ENCODE data around the gene SLC8B1. TPM values are rescaled to one million over a fixed set of nuclear protein-coding genes. Genes with fewer than 3 reads are reported as not detected.

The SLC8B1 gene
- total and polyA plus RNA-seq, 2 donors (not counting 1 experiment from before 2014, with no cell fraction given): 16.7 to 16.8 TPM

GRCh38 chr12:113250045-113250444 lies 84.9 kb downstream of the SLC8B1 start:
- Histone ChIP-seq H3K27ac (ENCODE audit: insufficient read depth, low read length) (no peak overlapping the region), H2AFZ (ENCODE audit: low read length) (no peak overlapping the region), H3K9ac (ENCODE audit: insufficient read depth, low read length) (no peak overlapping the region), H3K9me3 (ENCODE audit: control insufficient read depth, insufficient read depth, low read depth, low read length) (no peaks in the 10 kb centered on the region), H3K4me2 (ENCODE audit: extremely low read depth, insufficient read depth, low read length) (no peak overlapping the region), H4K20me1 (ENCODE audit: control insufficient read depth, extremely low read depth, insufficient read depth, low read length) (no peaks in the 10 kb centered on the region), H3K4me1 (ENCODE audit: control insufficient read depth, extremely low read depth, insufficient read depth, low read length) (peaks cover 17% of the 10 kb centered on the region), H3K27me3 (ENCODE audit: control insufficient read depth, insufficient read depth, low read length) (no peaks in the 10 kb centered on the region), H3K4me3 (replicated peaks in 1 of 4; ENCODE audit: control extremely low read depth in 1 of 4, insufficient read depth in 1 of 4, low read depth in 3 of 4, low read length in 4 of 4) (no peak overlapping the region), H3K36me3 (ENCODE audit: control insufficient read depth, insufficient read depth, low read length) (no peaks in the 10 kb centered on the region), H3K79me2 (ENCODE audit: control insufficient read depth, insufficient read depth, low read length) (no peaks in the 10 kb centered on the region)
- TF ChIP-seq EZH2 (IDR thresholded peaks at IDR 0.05; ENCODE audit: low read length, missing control alignments) (no peak), CTCF (conservative IDR thresholded peaks at IDR 0.05 in 1 of 2, IDR thresholded peaks at IDR 0.05 in 1 of 2; ENCODE audit: low read depth in 1 of 2, low read length in 2 of 2) (no peak)
- no peak for DNase-seq (ENCODE audit: low read depth in 2 of 2)

- Histone ChIP-seq H3K79me2 (ENCODE audit: control insufficient read depth, insufficient read depth, low read length) (no peaks in the 10 kb centered on the region), H3K9ac (ENCODE audit: insufficient read depth, low read length) (no peak overlapping the region), H3K9me3 (ENCODE audit: control insufficient read depth, insufficient read depth, low read depth, low read length) (no peaks in the 10 kb centered on the region), H3K4me1 (ENCODE audit: control insufficient read depth, extremely low read depth, insufficient read depth, low read length) (peaks cover 20% of the 10 kb centered on the region), H3K4me3 (replicated peaks in 1 of 4; ENCODE audit: control extremely low read depth in 1 of 4, insufficient read depth in 1 of 4, low read depth in 3 of 4, low read length in 4 of 4) (no peak overlapping the region), H3K36me3 (ENCODE audit: control insufficient read depth, insufficient read depth, low read length) (no peaks in the 10 kb centered on the region), H2AFZ (ENCODE audit: low read length) (no peak overlapping the region), H3K4me2 (ENCODE audit: extremely low read depth, insufficient read depth, low read length) (no peak overlapping the region), H3K27me3 (ENCODE audit: control insufficient read depth, insufficient read depth, low read length) (no peaks in the 10 kb centered on the region), H4K20me1 (ENCODE audit: control insufficient read depth, extremely low read depth, insufficient read depth, low read length) (no peaks in the 10 kb centered on the region), H3K27ac (ENCODE audit: insufficient read depth, low read length) (no peak overlapping the region)
- TF ChIP-seq EZH2 (IDR thresholded peaks at IDR 0.05; ENCODE audit: low read length, missing control alignments): no peak
- no peak for TF ChIP-seq CTCF (conservative IDR thresholded peaks at IDR 0.05 in 1 of 2, IDR thresholded peaks at IDR 0.05 in 1 of 2; ENCODE audit: low read depth in 1 of 2, low read length in 2 of 2)
- no peak for DNase-seq (ENCODE audit: low read depth in 2 of 2)
These were observed 85.4 kb downstream of the SLC8B1 start for GRCh38 chr12:113249546-113249945.

DNA sequence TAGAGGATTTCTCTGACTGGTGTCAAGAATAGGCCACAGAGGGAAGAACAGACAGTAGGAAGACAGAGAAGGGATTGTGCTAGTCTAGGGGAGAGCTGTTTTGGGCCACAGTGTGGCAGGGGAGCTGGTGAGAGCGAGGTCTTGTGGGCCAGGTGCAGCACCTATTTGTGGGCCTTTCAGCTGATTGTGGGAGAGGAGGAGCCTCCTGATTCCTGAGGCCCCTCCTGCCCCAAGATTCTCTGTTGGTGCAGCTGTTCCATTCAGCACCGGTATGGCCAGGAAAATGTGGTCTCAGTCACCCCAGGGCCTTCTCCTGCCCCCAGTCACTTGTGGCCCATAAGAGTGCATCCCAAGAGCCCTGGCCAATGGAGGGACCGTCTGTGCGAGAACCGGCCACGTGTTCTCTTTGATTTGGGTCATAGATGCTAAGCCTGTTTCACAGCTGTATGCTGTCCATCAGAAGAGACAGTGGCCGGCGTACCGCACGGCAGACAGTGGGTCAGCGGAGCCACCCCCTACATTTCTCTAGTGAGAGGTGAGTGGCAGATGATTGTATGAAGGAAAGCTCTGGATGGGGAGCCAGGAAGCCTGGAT lies 86.0 kb downstream of the SLC8B1 start:
- TF ChIP-seq EZH2 (IDR thresholded peaks at IDR 0.05; ENCODE audit: low read length, missing control alignments): no peak
- TF ChIP-seq CTCF (conservative IDR thresholded peaks at IDR 0.05 in 1 of 2, IDR thresholded peaks at IDR 0.05 in 1 of 2; ENCODE audit: low read depth in 1 of 2, low read length in 2 of 2): no peak
- Histone ChIP-seq H3K9ac (ENCODE audit: insufficient read depth, low read length) (no peak overlapping the region), H3K27me3 (ENCODE audit: control insufficient read depth, insufficient read depth, low read length) (no peaks in the 10 kb centered on the region), H3K36me3 (ENCODE audit: control insufficient read depth, insufficient read depth, low read length) (no peaks in the 10 kb centered on the region), H3K4me2 (ENCODE audit: extremely low read depth, insufficient read depth, low read length) (no peak overlapping the region), H2AFZ (ENCODE audit: low read length) (no peak overlapping the region), H3K4me1 (ENCODE audit: control insufficient read depth, extremely low read depth, insufficient read depth, low read length) (peaks cover 25% of the 10 kb centered on the region), H3K4me3 (replicated peaks in 1 of 4; ENCODE audit: control extremely low read depth in 1 of 4, insufficient read depth in 1 of 4, low read depth in 3 of 4, low read length in 4 of 4) (no peak overlapping the region), H3K9me3 (ENCODE audit: control insufficient read depth, insufficient read depth, low read depth, low read length) (no peaks in the 10 kb centered on the region), H3K27ac (ENCODE audit: insufficient read depth, low read length) (no peak overlapping the region), H4K20me1 (ENCODE audit: control insufficient read depth, extremely low read depth, insufficient read depth, low read length) (no peaks in the 10 kb centered on the region), H3K79me2 (ENCODE audit: control insufficient read depth, insufficient read depth, low read length) (no peaks in the 10 kb centered on the region)
- DNase-seq (ENCODE audit: low read depth in 2 of 2): no peak

Other genes starting within 250 kb of the SLC8B1 start
- not detected in 2 replicates for gene RASAL1, start 199.3 kb downstream of the SLC8B1 start, total RNA-seq
- gene RASAL1, start 199.3 kb downstream of the SLC8B1 start, polyA plus RNA-seq: not detected in 2 replicates
- not detected in 2 replicates for gene CFAP73, start 185.4 kb downstream of the SLC8B1 start, total RNA-seq
- not detected in 2 replicates for gene CFAP73, start 185.4 kb downstream of the SLC8B1 start, polyA plus RNA-seq
- 23.6 and 25.9 TPM in 2 replicates for gene DDX54, start 149.6 kb downstream of the SLC8B1 start, total RNA-seq
- gene DDX54, start 149.6 kb downstream of the SLC8B1 start, polyA plus RNA-seq: 20.5 and 33.7 TPM in 2 replicates
- gene RITA1, start 149.4 kb downstream of the SLC8B1 start, total RNA-seq: 11.6 and 11.8 TPM in 2 replicates
- gene RITA1, start 149.4 kb downstream of the SLC8B1 start, polyA plus RNA-seq: 7.4 and 8.7 TPM in 2 replicates
- gene TPCN1, start 113.6 kb downstream of the SLC8B1 start, total RNA-seq: 10.8 and 17.2 TPM in 2 replicates
- 12.1 and 17.8 TPM in 2 replicates for gene TPCN1, start 113.6 kb downstream of the SLC8B1 start, polyA plus RNA-seq
- gene PLBD2, start 23.5 kb upstream of the SLC8B1 start, total RNA-seq: 28.2 and 35.5 TPM in 2 replicates
- gene PLBD2, start 23.5 kb upstream of the SLC8B1 start, polyA plus RNA-seq: 11.7 and 11.9 TPM in 2 replicates
- gene SDS, start 68.8 kb upstream of the SLC8B1 start, total RNA-seq: not detected in 2 replicates
- not detected in 2 replicates for gene SDS, start 68.8 kb upstream of the SLC8B1 start, polyA plus RNA-seq
- gene SDSL, start 87.3 kb upstream of the SLC8B1 start, total RNA-seq: 10.0 and 12.4 TPM in 2 replicates
- 5.1 and 5.6 TPM in 2 replicates for gene SDSL, start 87.3 kb upstream of the SLC8B1 start, polyA plus RNA-seq
- gene LHX5, start 136.8 kb upstream of the SLC8B1 start, total RNA-seq: not detected in 2 replicates
- gene LHX5, start 136.8 kb upstream of the SLC8B1 start, polyA plus RNA-seq: not detected in 2 replicates

Data from fibroblast of lung (primary cell).